HG03575 (cell line): ENCODE results near the gene SMAD6.

Experiments
- ATAC-seq: cut with Tn5 transposase; IDR thresholded peaks from one replicate; pipeline ENCODE4 v1.9.1; 2021; ENCODE audit not compliant: unreplicated experiment, insufficient number of reproducible peaks, low FRiP score; ENCODE audit errors: extremely low read depth

The SMAD6 gene

GRCh38 chr15:66764072-66764786 lies 62.2 kb downstream of the SMAD6 start:
- ATAC-seq, result no peak

- no peak for ATAC-seq
These were observed 63.6 kb downstream of the SMAD6 start for GRCh38 chr15:66765478-66766281.

GRCh38 chr15:66766282-66767230 lies 64.5 kb downstream of the SMAD6 start:
- ATAC-seq, result no peak

GRCh38 chr15:66767240-66767659 lies 65.2 kb downstream of the SMAD6 start:
- ATAC-seq, result no peak

- ATAC-seq, result no peak
These were observed 67.0 kb downstream of the SMAD6 start for GRCh38 chr15:66768987-66769386.

- ATAC-seq, result no peak
These were observed 68.7 kb downstream of the SMAD6 start for GRCh38 chr15:66770518-66771350.

GRCh38 chr15:66771351-66771650 lies 69.3 kb downstream of the SMAD6 start:
- ATAC-seq, result no peak

- ATAC-seq, result no peak
These were observed 70.6 kb downstream of the SMAD6 start for GRCh38 chr15:66772604-66773128.

- ATAC-seq, result no peak
These were observed 71.3 kb downstream of the SMAD6 start for GRCh38 chr15:66773129-66773873.

- no peak for ATAC-seq
These were observed 72.2 kb downstream of the SMAD6 start for GRCh38 chr15:66774001-66774814.

- no peak for ATAC-seq
These were observed 73.4 kb downstream of the SMAD6 start for GRCh38 chr15:66775127-66776105.

GRCh38 chr15:66777054-66777453 lies 75.0 kb downstream of the SMAD6 start:
- ATAC-seq, result no peak

- no peak for ATAC-seq
These were observed 75.7 kb downstream of the SMAD6 start for GRCh38 chr15:66777596-66778313.

GRCh38 chr15:66778314-66778665 lies 76.3 kb downstream of the SMAD6 start:
- no peak for ATAC-seq

- no peak for ATAC-seq
These were observed 76.7 kb downstream of the SMAD6 start for GRCh38 chr15:66778716-66779115.
